Bronchial epithelial cell (primary cell): Measurements from ENCODE around the gene PLPP3. TPM values are rescaled to one million over a fixed set of nuclear protein-coding genes. Genes with fewer than 3 reads are reported as not detected.
"Not testable (repeated sequence)": the region's sequence is repeated elsewhere in the genome, so short reads cannot be mapped to it uniquely, and the experiment has no call there.

ENCODE experiments used
- DNase-seq: peaks from one replicate; pipeline ENCODE4 v3.0.0-alpha.2; 2010; ENCODE audit warnings: low read depth
- FAIRE-seq: peaks from 2 replicates; lab custom pipeline; 2011; peaks lifted over from hg19 to GRCh38; lab: Jason Lieb, UNC
- H3K27me3 ChIP-seq: 2 replicates; pipeline ENCODE4 v1.5.1; 2011; ENCODE audit warnings: low read length; ENCODE audit not compliant: control insufficient read depth, insufficient read depth
- H3K36me3 ChIP-seq: 2 replicates; pipeline ENCODE4 v1.5.1; 2011; ENCODE audit warnings: low read length; ENCODE audit not compliant: control insufficient read depth, insufficient read depth
- H3K4me3 ChIP-seq: 2 replicates; pipeline ENCODE4 v1.5.1; 2011; ENCODE audit warnings: mild to moderate bottlenecking, low read depth, low read length, control low read depth
- total RNA-seq: library from RNA; depleted of rRNA; stranded (reverse); fragments of >200 nt; gene quantifications from 2 replicates; pipeline ENCODE4 v1.2.1, GENCODE V29; 2014
- TF ChIP-seq, protein P1 (sequence below): IDR thresholded peaks from 2 replicates; pipeline ENCODE4 v1.5.1; 2011; ENCODE audit warnings: mild to moderate bottlenecking, moderate library complexity, low read length, control low read depth, inconsistent platforms; ENCODE audit not compliant: insufficient read depth, severe bottlenecking

PLPP3 gene
- total RNA-seq, 1 donor from 2014 or later, result 3.4 TPM

DNA sequence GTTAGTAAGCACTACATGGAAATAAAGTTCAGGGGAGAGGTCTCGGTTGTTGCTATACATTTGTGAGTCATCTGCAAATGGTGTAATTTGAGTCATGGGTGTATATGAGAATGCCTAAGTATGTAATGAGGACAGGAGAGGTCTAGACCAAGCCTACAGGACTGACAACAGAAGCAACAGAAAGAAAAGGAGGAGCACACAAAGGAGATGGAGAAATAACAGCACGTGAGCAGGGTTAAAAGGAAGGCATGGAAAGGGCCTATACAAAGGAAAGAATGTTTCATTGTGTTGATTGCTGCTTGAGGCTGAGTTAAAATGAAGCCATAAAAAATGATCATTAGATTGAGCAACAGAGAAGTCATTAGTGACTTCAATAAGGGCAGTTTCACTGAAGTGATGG, 37.8 kb upstream of the PLPP3 start:
- TF ChIP-seq, protein P1, sequence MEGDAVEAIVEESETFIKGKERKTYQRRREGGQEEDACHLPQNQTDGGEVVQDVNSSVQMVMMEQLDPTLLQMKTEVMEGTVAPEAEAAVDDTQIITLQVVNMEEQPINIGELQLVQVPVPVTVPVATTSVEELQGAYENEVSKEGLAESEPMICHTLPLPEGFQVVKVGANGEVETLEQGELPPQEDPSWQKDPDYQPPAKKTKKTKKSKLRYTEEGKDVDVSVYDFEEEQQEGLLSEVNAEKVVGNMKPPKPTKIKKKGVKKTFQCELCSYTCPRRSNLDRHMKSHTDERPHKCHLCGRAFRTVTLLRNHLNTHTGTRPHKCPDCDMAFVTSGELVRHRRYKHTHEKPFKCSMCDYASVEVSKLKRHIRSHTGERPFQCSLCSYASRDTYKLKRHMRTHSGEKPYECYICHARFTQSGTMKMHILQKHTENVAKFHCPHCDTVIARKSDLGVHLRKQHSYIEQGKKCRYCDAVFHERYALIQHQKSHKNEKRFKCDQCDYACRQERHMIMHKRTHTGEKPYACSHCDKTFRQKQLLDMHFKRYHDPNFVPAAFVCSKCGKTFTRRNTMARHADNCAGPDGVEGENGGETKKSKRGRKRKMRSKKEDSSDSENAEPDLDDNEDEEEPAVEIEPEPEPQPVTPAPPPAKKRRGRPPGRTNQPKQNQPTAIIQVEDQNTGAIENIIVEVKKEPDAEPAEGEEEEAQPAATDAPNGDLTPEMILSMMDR, result no peak
- Histone ChIP-seq H3K4me3 (no peak overlapping the region), H3K36me3 (no peaks in the 10 kb centered on the region), H3K27me3 (no peaks in the 10 kb centered on the region)
- DNase-seq (peak; percentile 71), FAIRE-seq (no peak)

GRCh38 chr1:56610770-56611169, 31.4 kb upstream of the PLPP3 start:
- H3K36me3 ChIP-seq, FAIRE-seq, DNase-seq, H3K27me3 ChIP-seq, H3K4me3 ChIP-seq: not testable (repeated sequence)

DNA sequence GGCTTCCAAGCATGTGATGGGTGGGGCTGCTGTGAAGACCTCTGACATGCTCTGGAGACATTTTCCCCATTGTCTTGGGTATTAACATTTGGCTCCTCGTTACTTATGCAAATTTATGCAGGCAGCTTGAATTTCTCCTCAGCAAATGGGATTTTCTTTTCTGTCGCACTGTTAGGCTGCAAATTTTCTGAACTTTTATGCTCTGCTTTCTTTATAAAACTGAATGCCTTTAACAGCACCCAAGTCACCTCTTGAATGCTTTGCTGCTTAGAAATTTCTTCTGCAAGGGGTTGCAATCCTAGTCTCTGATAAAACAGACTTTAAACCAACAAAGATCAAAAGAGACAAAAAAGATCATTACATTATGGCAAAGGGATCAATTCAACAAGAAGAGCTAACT, 30.7 kb upstream of the PLPP3 start:
- not testable (repeated sequence) for H3K36me3 ChIP-seq, FAIRE-seq, H3K4me3 ChIP-seq, H3K27me3 ChIP-seq, DNase-seq

DNA sequence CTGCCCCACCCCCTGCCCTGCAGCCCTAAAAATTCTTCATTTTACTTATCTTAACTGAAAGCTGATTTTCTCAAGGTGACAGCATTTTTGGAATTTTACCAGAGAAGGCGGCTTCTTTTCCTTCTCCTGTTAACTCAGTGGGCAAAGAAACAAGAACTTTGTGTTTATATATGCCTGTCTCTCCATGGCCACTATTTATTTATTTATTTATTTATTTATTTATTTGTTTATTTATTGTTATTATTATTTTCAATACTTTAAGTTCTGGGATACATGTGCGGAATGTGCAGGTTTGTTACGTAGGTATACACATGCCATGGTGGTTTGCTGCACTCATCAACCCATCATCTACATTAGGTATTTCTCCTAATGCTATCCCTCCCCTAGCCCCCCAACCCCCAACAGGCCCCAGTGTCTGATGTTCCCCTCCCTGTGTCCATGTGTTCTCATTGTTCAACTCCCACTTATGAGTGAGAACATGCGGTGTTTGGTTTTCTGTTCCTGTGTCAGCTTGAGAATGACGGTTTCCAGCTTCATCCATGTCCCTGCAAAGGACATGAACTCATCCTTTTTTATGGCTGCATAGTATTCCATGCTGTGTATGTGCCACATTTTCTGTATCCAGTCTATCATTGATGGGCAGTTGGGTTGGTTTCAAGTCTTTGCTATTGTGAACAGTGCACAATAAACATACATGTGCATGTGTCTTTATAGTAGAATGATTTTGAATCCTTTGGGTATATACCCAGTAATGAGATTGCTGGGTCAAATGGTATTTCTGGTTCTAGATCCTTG, 16.2 kb upstream of the PLPP3 start:
- not testable (repeated sequence) for H3K36me3 ChIP-seq, FAIRE-seq, DNase-seq, H3K27me3 ChIP-seq, H3K4me3 ChIP-seq

- Histone ChIP-seq H3K27me3 (no peaks in the 10 kb centered on the region), H3K36me3 (no peaks in the 10 kb centered on the region), H3K4me3 (no peak overlapping the region)
- TF ChIP-seq, protein P1, result no peak
- FAIRE-seq, result no peak
- no peak for DNase-seq
Measured at GRCh38 chr1:56591909-56592308, 12.5 kb upstream of the PLPP3 start.

- DNase-seq, result no peak
- Histone ChIP-seq H3K4me3 (no peak overlapping the region), H3K36me3 (no peaks in the 10 kb centered on the region), H3K27me3 (no peaks in the 10 kb centered on the region)
- no peak for FAIRE-seq
- TF ChIP-seq, protein P1, result no peak
Measured at GRCh38 chr1:56590520-56591011, 11.2 kb upstream of the PLPP3 start.

DNA sequence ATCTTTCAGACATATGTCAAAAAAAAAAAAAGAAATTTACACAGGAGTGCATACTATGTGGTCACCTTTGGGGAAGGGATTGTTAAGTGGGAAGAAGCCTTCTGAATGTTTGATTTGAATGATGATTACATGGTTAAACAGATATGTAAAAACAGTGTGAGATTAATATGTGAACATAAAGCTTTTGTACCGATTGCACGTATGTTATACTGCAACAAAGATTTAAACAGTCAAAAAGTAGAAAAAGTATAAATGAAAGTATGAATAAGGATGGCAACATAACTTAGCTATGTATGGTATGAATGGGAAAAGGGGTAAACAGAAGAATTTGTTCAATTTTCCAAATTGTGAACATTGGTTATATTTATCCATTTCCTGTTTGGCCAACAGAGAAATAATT, 10.0 kb upstream of the PLPP3 start:
- H3K27me3 ChIP-seq, result no peaks in the 10 kb centered on the region
- DNase-seq (no peak), FAIRE-seq (no peak)
- no peak overlapping the region for H3K4me3 ChIP-seq
- no peaks in the 10 kb centered on the region for H3K36me3 ChIP-seq
- TF ChIP-seq, protein P1, result no peak
